Kidney (tissue), 14 donors: ENCODE data around the gene ZNF664. TPM values are rescaled to one million over a fixed set of nuclear protein-coding genes. Genes with fewer than 3 reads are reported as not detected.

Source experiments
- DNase-seq, 5 donors: peaks; one replicate each; pipeline ENCODE4 v3.0.0-alpha.2; 2013 to 2020
- FAIRE-seq: peaks from 2 replicates; lab custom pipeline; 2012; peaks lifted over from hg19 to GRCh38; lab: Jason Lieb, UNC
- H3K27ac ChIP-seq, 2 donors: one replicate each; pipeline ENCODE4 v1.7.0; 2013; ENCODE audit warnings: low read depth in 2 of 2, low read length in 2 of 2, inconsistent platforms in 1 of 2
- H3K27me3 ChIP-seq: one replicate; pipeline ENCODE4 v1.7.1; 2013; ENCODE audit warnings: low read length, inconsistent platforms; ENCODE audit not compliant: control insufficient read depth, insufficient read depth
- H3K36me3 ChIP-seq, 3 donors: one replicate each; pipeline versions ENCODE4 v1.7.0 to v1.7.1; 2013; ENCODE audit warnings: low read length in 3 of 3, control low read depth in 1 of 3, inconsistent platforms in 1 of 3; ENCODE audit not compliant: insufficient read depth in 3 of 3, control insufficient read depth in 2 of 3
- H3K4me1 ChIP-seq, 3 donors: one replicate each; pipeline versions ENCODE4 v1.7.0 to v1.7.1; 2013; ENCODE audit warnings: low read length in 3 of 3, inconsistent platforms in 1 of 3, low read depth in 1 of 3; ENCODE audit not compliant: control insufficient read depth in 2 of 3, insufficient read depth in 2 of 3
- H3K4me3 ChIP-seq, 3 donors: one replicate each; pipeline versions ENCODE4 v1.7.0 to v1.8.1; 2013; ENCODE audit warnings: low read length in 3 of 3, control low read depth in 1 of 3, inconsistent platforms in 1 of 3
- H3K9ac ChIP-seq, 3 donors: one replicate each; pipeline versions ENCODE4 v1.7.0 to v1.7.1; 2013; ENCODE audit warnings: low read length in 3 of 3, control low read depth in 1 of 3, inconsistent platforms in 1 of 3
- H3K9me3 ChIP-seq, 3 donors: one replicate each; pipeline versions ENCODE4 v1.7.0 to v1.7.1; 2013; ENCODE audit warnings: low read length in 3 of 3, control low read depth in 1 of 3, inconsistent platforms in 1 of 3; ENCODE audit not compliant: control insufficient read depth in 2 of 3, insufficient read depth in 1 of 3
- intact Hi-C: fragments of 100-400 bp; cut with DNase I; formaldehyde crosslinking; loops from one replicate; pipeline ENCODE4 v1.11.1; 2022
- polyA plus RNA-seq: library from polyadenylated mRNA; stranded (reverse); fragments of 350-450 nt; fragmentation: Illumina TruSeq; extraction: RNeasy Lipid Tissue Mini Kit (QIAGEN cat#74804); gene quantifications from one replicate; pipeline ENCODE4 v1.2.3, GENCODE V29; 2014; ENCODE audit warnings: low read depth, low replicate concordance; ENCODE audit not compliant: insufficient read depth
- total RNA-seq: library from RNA; stranded (reverse); fragmentation: NEBNext Ultra II Directional; extraction: Animal tissue kit (Norgen Biotek cat#: 25700); gene quantifications from one replicate; pipeline ENCODE4 v1.2.1, GENCODE V29; 2021
- TF ChIP-seq, protein P1 (sequence below): IDR thresholded peaks from 3 replicates; pipeline ENCODE4 v1.5.1; 2012; ENCODE audit warnings: mild to moderate bottlenecking, moderate library complexity, borderline replicate concordance; ENCODE audit not compliant: insufficient read depth; ENCODE audit errors: extremely low read depth
- donor health status: control.
- donor health status: control.
- donor health status: control.
- donor health status: control.
- donor health status: control.
- donor health status: DM: yes; HTN: yes; CAD: no.
- donor health status: Normal renal cell carcinoma (clear cell type).

ZNF664 gene
- total and polyA plus RNA-seq, 2 donors from 2014 or later: 44.9 to 104 TPM

DNA sequence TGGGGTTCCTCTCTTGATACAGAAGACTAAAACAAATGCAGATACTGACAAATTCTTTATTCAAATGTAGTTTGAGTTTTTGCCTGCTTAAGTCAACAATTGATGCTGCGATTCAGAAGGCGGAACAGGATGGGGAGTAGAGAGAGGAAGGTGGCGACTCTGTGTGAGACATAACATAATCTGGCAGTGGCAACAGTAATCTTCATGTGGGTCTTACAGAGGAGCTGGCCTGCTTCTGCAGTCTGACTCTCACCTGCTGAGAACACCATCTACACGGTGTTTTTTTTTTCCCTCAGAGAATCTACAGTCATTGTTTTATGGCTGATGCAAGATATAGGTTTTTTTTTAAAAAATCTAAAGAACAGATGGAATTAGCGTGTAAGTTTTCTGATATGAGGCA, 10.5 kb upstream of the ZNF664 start:
- Histone ChIP-seq H3K9me3 (no peaks in the 10 kb centered on the region), H3K27me3 (no peaks in the 10 kb centered on the region), H3K27ac (no peak overlapping the region), H3K9ac (no peak overlapping the region), H3K36me3 (no peaks in the 10 kb centered on the region), H3K4me3 (no peak overlapping the region), H3K4me1 (no peaks in the 10 kb centered on the region)
- FAIRE-seq (no peak), DNase-seq (no peak)
- TF ChIP-seq, protein P1, sequence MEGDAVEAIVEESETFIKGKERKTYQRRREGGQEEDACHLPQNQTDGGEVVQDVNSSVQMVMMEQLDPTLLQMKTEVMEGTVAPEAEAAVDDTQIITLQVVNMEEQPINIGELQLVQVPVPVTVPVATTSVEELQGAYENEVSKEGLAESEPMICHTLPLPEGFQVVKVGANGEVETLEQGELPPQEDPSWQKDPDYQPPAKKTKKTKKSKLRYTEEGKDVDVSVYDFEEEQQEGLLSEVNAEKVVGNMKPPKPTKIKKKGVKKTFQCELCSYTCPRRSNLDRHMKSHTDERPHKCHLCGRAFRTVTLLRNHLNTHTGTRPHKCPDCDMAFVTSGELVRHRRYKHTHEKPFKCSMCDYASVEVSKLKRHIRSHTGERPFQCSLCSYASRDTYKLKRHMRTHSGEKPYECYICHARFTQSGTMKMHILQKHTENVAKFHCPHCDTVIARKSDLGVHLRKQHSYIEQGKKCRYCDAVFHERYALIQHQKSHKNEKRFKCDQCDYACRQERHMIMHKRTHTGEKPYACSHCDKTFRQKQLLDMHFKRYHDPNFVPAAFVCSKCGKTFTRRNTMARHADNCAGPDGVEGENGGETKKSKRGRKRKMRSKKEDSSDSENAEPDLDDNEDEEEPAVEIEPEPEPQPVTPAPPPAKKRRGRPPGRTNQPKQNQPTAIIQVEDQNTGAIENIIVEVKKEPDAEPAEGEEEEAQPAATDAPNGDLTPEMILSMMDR: no peak
- intact Hi-C loops: no loop called here

DNA sequence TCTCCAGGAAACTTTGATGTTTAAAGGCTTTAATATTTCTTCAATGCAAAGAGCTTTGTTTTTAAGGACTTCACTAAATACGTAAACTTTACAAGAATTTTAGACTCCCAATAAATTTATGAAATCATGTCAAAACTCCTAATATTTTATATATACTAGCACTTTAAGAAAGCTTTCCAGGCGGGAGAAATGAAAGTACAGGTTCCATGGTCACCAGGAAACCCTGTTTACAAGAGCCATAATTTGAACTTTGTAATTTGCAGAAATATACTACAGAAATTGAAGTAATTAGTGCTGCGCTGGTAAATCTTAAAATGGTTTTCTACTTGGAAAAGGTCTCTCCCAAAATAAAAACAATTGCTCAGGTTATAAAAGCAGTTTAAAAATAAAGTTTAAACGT, 9.2 kb upstream of the ZNF664 start:
- Histone ChIP-seq H3K4me1 (no peaks in the 10 kb centered on the region), H3K27me3 (no peaks in the 10 kb centered on the region), H3K9ac (no peak overlapping the region), H3K9me3 (no peaks in the 10 kb centered on the region), H3K36me3 (no peaks in the 10 kb centered on the region), H3K27ac (no peak overlapping the region), H3K4me3 (no peak overlapping the region)
- no peak for FAIRE-seq
- TF ChIP-seq, protein P1: no peak
- intact Hi-C loops: no loop called here
- DNase-seq: no peak

DNA sequence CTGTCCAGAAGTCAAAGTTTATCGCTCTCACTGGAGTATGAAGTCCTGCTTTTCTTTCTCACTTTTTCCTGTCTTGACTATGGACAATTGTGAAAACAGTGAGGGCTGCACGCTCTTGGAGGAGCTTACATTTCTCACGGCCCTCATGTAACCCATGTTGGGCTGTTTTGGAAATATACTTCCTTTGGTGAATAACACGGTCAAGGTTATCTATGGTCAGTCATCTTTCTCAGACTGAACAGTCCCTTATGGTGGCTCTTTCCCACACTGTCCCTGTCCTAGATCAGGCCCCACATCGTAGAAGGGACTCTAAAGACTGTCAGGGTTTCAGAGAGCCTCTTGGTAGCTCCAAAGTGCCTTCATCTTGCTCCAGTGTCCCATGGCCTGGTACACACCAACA, 7.6 kb upstream of the ZNF664 start:
- no peaks in the 10 kb centered on the region for H3K4me1 ChIP-seq
- intact Hi-C loops: no loop called here
- DNase-seq: no peak
- H3K27ac ChIP-seq: no peak overlapping the region
- no peaks in the 10 kb centered on the region for H3K9me3 ChIP-seq
- no peaks in the 10 kb centered on the region for H3K36me3 ChIP-seq
- no peak overlapping the region for H3K9ac ChIP-seq
- no peak overlapping the region for H3K4me3 ChIP-seq
- no peak for FAIRE-seq
- no peaks in the 10 kb centered on the region for H3K27me3 ChIP-seq
- TF ChIP-seq, protein P1: no peak

DNA sequence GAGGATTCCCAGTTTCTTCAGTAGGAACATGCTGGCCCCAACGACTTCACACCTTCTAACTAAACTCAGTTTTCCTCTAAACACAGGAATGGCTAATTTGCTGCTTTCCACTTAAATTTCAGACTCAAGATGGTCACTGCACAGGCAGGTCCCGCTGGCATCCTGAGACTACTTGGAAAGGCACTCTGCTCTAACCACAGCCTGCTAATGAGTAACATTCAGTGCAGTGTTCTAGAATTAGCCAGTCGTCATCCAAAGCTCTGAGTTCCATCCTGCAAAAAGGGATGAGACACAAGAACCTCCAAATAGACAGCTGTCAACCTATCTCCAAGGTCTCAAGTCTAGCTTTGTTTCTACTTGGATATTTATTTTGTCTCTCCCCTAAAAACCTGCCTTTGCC, 6.4 kb upstream of the ZNF664 start:
- TF ChIP-seq, protein P1: no peak
- FAIRE-seq: no peak
- Histone ChIP-seq H3K4me1 (no peaks in the 10 kb centered on the region), H3K9me3 (no peaks in the 10 kb centered on the region), H3K27me3 (no peaks in the 10 kb centered on the region), H3K9ac (no peak overlapping the region), H3K27ac (no peak overlapping the region), H3K4me3 (no peak overlapping the region), H3K36me3 (no peaks in the 10 kb centered on the region)
- DNase-seq: no peak
- intact Hi-C loops: no loop called here
